Spleen (tissue), 11 donors: ENCODE results near the gene CCDC69. TPM values are rescaled to one million over a fixed set of nuclear protein-coding genes. Genes with fewer than 3 reads are reported as not detected.

Source experiments
- DNase-seq: peaks from one replicate; pipeline ENCODE4 v3.0.0-alpha.2; 2020
- H3K27ac ChIP-seq, 8 donors: fragments of 200-600 bp; sonication (generic) in 7 of 8; 1 replicate in 4 of 8; 2 replicates in 4 of 8; pipeline versions ENCODE4 v1.5.0 to v1.8.0; 2016 to 2021; ENCODE audit warnings: inconsistent platforms in 4 of 8, mild to moderate bottlenecking in 4 of 8, moderate library complexity in 1 of 8
- H3K27me3 ChIP-seq, 7 donors: fragments of 200-600 bp; sonication (generic) in 6 of 7; replicated peaks in 1 of 7; 1 replicate in 4 of 7; 2 replicates in 3 of 7; pipeline versions ENCODE4 v1.5.0 to v1.8.0; 2016 to 2021; ENCODE audit warnings: inconsistent platforms in 3 of 7, mild to moderate bottlenecking in 1 of 7
- H3K36me3 ChIP-seq, 6 donors: fragments of 200-600 bp; sonication (generic) in 5 of 6; 1 replicate in 4 of 6; 2 replicates in 2 of 6; pipeline versions ENCODE4 v1.5.0 to v1.8.0; 2016 to 2021; ENCODE audit warnings: inconsistent platforms in 2 of 6
- H3K4me1 ChIP-seq, 6 donors: fragments of 200-600 bp; sonication (generic) in 5 of 6; 1 replicate in 3 of 6; 2 replicates in 3 of 6; pipeline versions ENCODE4 v1.5.0 to v1.8.0; 2016 to 2021; ENCODE audit warnings: inconsistent platforms in 3 of 6
- H3K4me3 ChIP-seq, 8 donors: fragments of 200-600 bp; sonication (generic) in 7 of 8; 1 replicate in 4 of 8; 2 replicates in 4 of 8; pipeline versions ENCODE4 v1.5.0 to v1.8.0; 2016 to 2021; ENCODE audit warnings: inconsistent platforms in 4 of 8, mild to moderate bottlenecking in 4 of 8, moderate library complexity in 2 of 8
- H3K9me3 ChIP-seq, 8 donors: fragments of 200-600 bp; sonication (generic) in 7 of 8; 1 replicate in 4 of 8; 2 replicates in 4 of 8; pipeline versions ENCODE4 v1.5.0 to v1.8.0; 2016 to 2021; ENCODE audit warnings: inconsistent platforms in 4 of 8
- CTCF ChIP-seq, 11 experiments: fragments of 200-600 bp in 7 of 11; fragments of 450-650 bp in 4 of 11; sonication (generic) in 4 of 11; IDR thresholded peaks in 8 of 11; conservative IDR thresholded peaks in 3 of 11; 1 replicate in 7 of 11; 2 replicates in 4 of 11; pipeline versions ENCODE4 v1.4.0 to v1.8.0; 2016 to 2021; ENCODE audit warnings: antibody characterized with exemption in 11 of 11, inconsistent platforms in 4 of 11, mild to moderate bottlenecking in 1 of 11
- POLR2A ChIP-seq, 3 donors: fragments of 450-650 bp; IDR thresholded peaks; one replicate each; pipeline ENCODE4 v1.5.1; 2017; ENCODE audit warnings: antibody characterized with exemption in 3 of 3, mild to moderate bottlenecking in 1 of 3
- POLR2AphosphoS5 ChIP-seq, 3 donors: sonication (generic); formaldehyde crosslinking; IDR thresholded peaks; one replicate each; pipeline ENCODE4 v1.5.1; 2017; ENCODE audit warnings: antibody characterized with exemption in 3 of 3
- WGBS, 5 donors: extraction: QIAGEN DNeasy Blood & Tissue Kit in 3 of 5; methylation state at CpG; one replicate each; pipeline versions ENCODE4 v1.1.5 to v1.1.7; 2013 to 2018; 5-methylcytosine and 5-hydroxymethylcytosine counted together
- intact Hi-C: fragments of 100-400 bp; cut with DNase I; formaldehyde crosslinking; loops from one replicate; pipeline ENCODE4 v1.15.0; 2023; ENCODE audit warnings: low total_unique reads
- polyA plus RNA-seq, 3 donors: library from polyadenylated mRNA; stranded (reverse); fragments of 200-250 nt; gene quantifications; one replicate each; pipeline ENCODE4 v1.2.1, GENCODE V29; 2013
- total RNA-seq, 7 donors: library from RNA; depleted of rRNA in 3 of 7; stranded (reverse); fragments of >200 nt in 3 of 7; fragmentation: NEBNext Ultra II Directional in 4 of 7; extraction: Animal tissue kit (Norgen Biotek cat#: 25700) in 4 of 7; gene quantifications; one replicate each; pipeline versions ENCODE4 v1.1.0 to v1.2.1, GENCODE V29; 2016 to 2021
- donor health status: healthy with polysubstance abuse.
- donor health status: DM: no; HTN: no; CAD: no; lungs with moderate emphysema.
- donor health status: DM: no; HTN: no; CAD: no.
- donor health status: Bipolar disorder and iron deficiency.
- donor health status: healthy.
- donor health status: DM: no; HTN: no; CAD: no.
- donor health status: DM: yes; HTN: yes; CAD: no.

The CCDC69 gene
- total and polyA plus RNA-seq, 10 donors, result 37.7 to 145 (median 94.9) TPM

GRCh38 chr5:151183456-151184245 lies 40.2 kb downstream of the CCDC69 start:
- intact Hi-C loops, result no loop called here
- Histone ChIP-seq H3K4me1 (peaks cover 0 to 5% (median 0%) of the 10 kb centered on the region in 6 donors), H3K36me3 (peaks cover 4 to 100% (median 79%) of the 10 kb centered on the region in 6 donors), H3K4me3 (no peak overlapping the region), H3K27me3 (no peaks in the 10 kb centered on the region), H3K27ac (peak overlapping the region in 1 of 8 donors; percentile 17), H3K9me3 (peaks cover 0 to 3% (median 1%) of the 10 kb centered on the region in 8 donors)
- DNase-seq, result no peak
- TF ChIP-seq CTCF (IDR thresholded peaks at IDR 0.05 in 8 of 11, conservative IDR thresholded peaks at IDR 0.05 in 3 of 11) (no peak), POLR2A (IDR thresholded peaks at IDR 0.05) (no peak), POLR2AphosphoS5 (IDR thresholded peaks at IDR 0.05) (peak in 1 of 3 donors; percentile 25)
- 88 to 100% (median 96%) methylated on average over 6 to 7 of the region's 7 CpGs for WGBS, 5 donors

DNA sequence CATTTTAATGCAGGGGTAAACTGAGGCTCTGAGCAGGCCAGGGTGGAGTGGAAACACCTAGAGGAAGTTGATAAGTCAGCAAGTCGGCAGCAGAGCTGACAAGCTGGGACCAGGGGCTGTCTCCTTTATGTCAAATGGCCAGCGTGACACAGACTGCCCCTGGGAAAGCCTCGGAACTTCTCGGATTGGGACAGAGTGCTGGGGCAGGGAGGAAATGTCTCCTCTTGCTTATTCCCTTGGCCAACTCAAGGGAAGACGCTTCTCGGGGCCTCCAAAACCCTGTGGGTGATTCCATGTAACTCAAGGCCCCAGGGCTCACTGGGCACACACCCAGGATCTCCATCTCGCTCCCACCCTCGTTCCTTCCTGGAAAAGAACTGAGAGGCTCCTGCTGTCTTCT lies 40.9 kb downstream of the CCDC69 start:
- no peaks in the 10 kb centered on the region for H3K27me3 ChIP-seq
- WGBS, 5 donors, result 86 to 92% (median 90%) methylated on average over 6 to 8 of the region's 8 CpGs
- no peak for DNase-seq
- H3K27ac ChIP-seq, result peak overlapping the region in 1 of 8 donors; percentile 38
- no peak overlapping the region for H3K4me3 ChIP-seq
- no peaks in the 10 kb centered on the region for H3K9me3 ChIP-seq
- peaks cover 0 to 12% (median 0%) of the 10 kb centered on the region in 6 donors for H3K4me1 ChIP-seq
- no peak for TF ChIP-seq POLR2A (IDR thresholded peaks at IDR 0.05)
- TF ChIP-seq CTCF (IDR thresholded peaks at IDR 0.05 in 8 of 11, conservative IDR thresholded peaks at IDR 0.05 in 3 of 11), result no peak
- TF ChIP-seq POLR2AphosphoS5 (IDR thresholded peaks at IDR 0.05), result no peak
- intact Hi-C loops, result no loop called here
- H3K36me3 ChIP-seq, result peaks cover 4 to 100% (median 74%) of the 10 kb centered on the region in 6 donors

GRCh38 chr5:151182524-151182900 lies 41.4 kb downstream of the CCDC69 start:
- DNase-seq, result no peak
- intact Hi-C loops, result no loop called here
- peaks cover 4 to 100% (median 69%) of the 10 kb centered on the region in 6 donors for H3K36me3 ChIP-seq
- no peak overlapping the region for H3K4me3 ChIP-seq
- 94 to 97% (median 95%) methylated on average over 3 to 4 of the region's 4 CpGs for WGBS, 5 donors
- peak overlapping the region in 1 of 8 donors; percentile 38 for H3K27ac ChIP-seq
- TF ChIP-seq POLR2A (IDR thresholded peaks at IDR 0.05) (no peak), POLR2AphosphoS5 (IDR thresholded peaks at IDR 0.05) (peak in 1 of 3 donors; percentile 8), CTCF (IDR thresholded peaks at IDR 0.05 in 8 of 11, conservative IDR thresholded peaks at IDR 0.05 in 3 of 11) (no peak)
- no peaks in the 10 kb centered on the region for H3K9me3 ChIP-seq
- H3K4me1 ChIP-seq, result peaks cover 0 to 12% (median 0%) of the 10 kb centered on the region in 6 donors
- no peaks in the 10 kb centered on the region for H3K27me3 ChIP-seq

DNA sequence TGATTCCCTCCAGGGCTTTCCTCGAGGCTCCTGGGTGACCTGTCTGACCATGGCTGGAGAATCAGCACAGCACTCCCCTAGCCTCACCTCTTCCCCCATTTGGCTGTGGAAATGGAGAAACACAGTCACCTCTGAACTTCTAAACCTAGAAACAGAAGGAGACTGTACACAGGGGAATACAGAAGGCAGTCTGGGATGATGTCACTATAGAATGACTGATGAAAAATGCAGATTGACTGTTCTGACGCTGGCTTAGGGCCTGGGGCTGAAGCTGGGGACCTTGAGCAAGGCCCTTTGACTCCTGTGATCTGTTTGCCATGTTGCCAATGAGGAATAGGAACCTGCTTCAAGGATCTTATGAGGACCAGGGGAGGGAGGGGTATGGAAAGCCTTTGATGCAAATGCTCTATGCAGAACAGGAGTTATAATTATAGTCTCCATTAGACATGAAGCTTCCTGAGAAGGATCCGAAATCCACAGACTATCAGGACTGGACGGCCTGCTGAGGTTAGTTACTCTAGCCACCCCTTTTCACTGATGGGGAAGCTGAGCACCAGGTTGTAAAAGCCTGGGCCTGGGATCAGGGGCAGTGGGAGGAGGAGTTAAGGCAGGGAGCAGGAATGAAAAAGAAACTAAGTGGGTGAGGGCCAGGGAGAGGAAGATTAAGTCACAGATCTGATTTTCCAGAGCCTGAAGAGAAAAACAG lies 41.9 kb downstream of the CCDC69 start:
- Histone ChIP-seq H3K27me3 (no peaks in the 10 kb centered on the region), H3K9me3 (no peaks in the 10 kb centered on the region), H3K27ac (peak overlapping the region in 1 of 8 donors; percentile 38), H3K4me1 (peaks cover 0 to 12% (median 0%) of the 10 kb centered on the region in 6 donors), H3K36me3 (peaks cover 4 to 100% (median 64%) of the 10 kb centered on the region in 6 donors), H3K4me3 (no peak overlapping the region)
- TF ChIP-seq POLR2A (IDR thresholded peaks at IDR 0.05) (no peak), POLR2AphosphoS5 (IDR thresholded peaks at IDR 0.05) (no peak), CTCF (IDR thresholded peaks at IDR 0.05 in 8 of 11, conservative IDR thresholded peaks at IDR 0.05 in 3 of 11) (no peak)
- WGBS, 5 donors, result 83 to 95% (median 90%) methylated on average over 4 of the region's 4 CpGs
- intact Hi-C loops, result no loop called here
- DNase-seq, result no peak
